Endodermal cell (in vitro differentiated cells): ENCODE results near the gene TFAP2D. TPM values are rescaled to one million over a fixed set of nuclear protein-coding genes. Genes with fewer than 3 reads are reported as not detected.

Source experiments
- DNase-seq: peaks from one replicate; pipeline ENCODE4 v3.0.0-alpha.2; 2017
- H3K27ac ChIP-seq: 2 replicates; pipeline ENCODE4 v1.5.1; 2013; ENCODE audit warnings: mild to moderate bottlenecking, low read depth, low read length, moderate library complexity
- H3K27me3 ChIP-seq: 2 replicates; pipeline ENCODE4 v1.6.1; 2013; ENCODE audit warnings: mild to moderate bottlenecking, low read length, moderate library complexity; ENCODE audit not compliant: insufficient read depth, control insufficient read depth, poor library complexity, severe bottlenecking
- H3K36me3 ChIP-seq: 2 replicates; pipeline ENCODE4 v1.7.0; 2013; ENCODE audit warnings: mild to moderate bottlenecking, low read length, moderate library complexity; ENCODE audit not compliant: control insufficient read depth, insufficient read depth
- H3K4me1 ChIP-seq: one replicate; pipeline ENCODE4 v1.7.0; 2013; ENCODE audit warnings: low read length; ENCODE audit not compliant: control insufficient read depth, insufficient read depth
- H3K4me3 ChIP-seq: 2 replicates; pipeline ENCODE4 v1.5.1; 2013; ENCODE audit warnings: mild to moderate bottlenecking, low read length, moderate library complexity
- H3K9ac ChIP-seq: 2 replicates; pipeline ENCODE4 v1.6.1; 2013; ENCODE audit warnings: mild to moderate bottlenecking, low read length, moderate library complexity; ENCODE audit not compliant: poor library complexity, severe bottlenecking; ENCODE audit errors: extremely low read depth
- H3K9me3 ChIP-seq: 2 replicates; pipeline ENCODE4 v1.6.1; 2013; ENCODE audit warnings: mild to moderate bottlenecking, low read length, moderate library complexity; ENCODE audit not compliant: control insufficient read depth
- H3K27ac Mint-ChIP-seq: 2 replicates; pipeline ENCODE4 v1.8.0; 2020; ENCODE audit warnings: mixed read lengths
- H3K27me3 Mint-ChIP-seq: 2 replicates; pipeline ENCODE4 v1.8.0; 2021; ENCODE audit warnings: mild to moderate bottlenecking, mixed read lengths; ENCODE audit not compliant: insufficient read depth
- H3K36me3 Mint-ChIP-seq: 2 replicates; pipeline ENCODE4 v1.8.0; 2020; ENCODE audit warnings: low read depth, mixed read lengths
- H3K4me1 Mint-ChIP-seq: 2 replicates; pipeline ENCODE4 v1.8.0; 2020; ENCODE audit warnings: mixed read lengths
- H3K4me3 Mint-ChIP-seq: 2 replicates; pipeline ENCODE4 v1.8.0; 2020; ENCODE audit warnings: mild to moderate bottlenecking, moderate library complexity, mixed read lengths
- H3K9me3 Mint-ChIP-seq: 2 replicates; pipeline ENCODE4 v1.8.0; 2020; ENCODE audit warnings: mild to moderate bottlenecking, mixed read lengths
- WGBS, 2 experiments: methylation state at CpG; one replicate each; pipeline versions ENCODE4 v1.1.5 to v1.1.7; 2013; ENCODE audit warnings: missing lambda C conversion rate in 2 of 2, mixed read lengths in 1 of 2; ENCODE audit not compliant: insufficient coverage in 1 of 2, insufficient read length in 1 of 2; 5-methylcytosine and 5-hydroxymethylcytosine counted together
- total RNA-seq, 2 donors: library from RNA; stranded (reverse); fragmentation: NEBNext Ultra II Directional in 1 of 2; extraction: Animal tissue kit (Norgen Biotek cat#: 25700) in 1 of 2; gene quantifications; 2 replicates in 1 of 2; 3 replicates in 1 of 2; pipeline ENCODE4 v1.2.1, GENCODE V29; 2021
- TF ChIP-seq, protein P1 (sequence below): fragments of 200-600 bp; sonication (generic); conservative IDR thresholded peaks from 2 replicates; pipeline ENCODE4 v1.5.0; 2021; ENCODE audit warnings: antibody characterized with exemption, mild to moderate bottlenecking

TFAP2D gene
- total RNA-seq, 2 donors from 2014 or later = not detected

DNA sequence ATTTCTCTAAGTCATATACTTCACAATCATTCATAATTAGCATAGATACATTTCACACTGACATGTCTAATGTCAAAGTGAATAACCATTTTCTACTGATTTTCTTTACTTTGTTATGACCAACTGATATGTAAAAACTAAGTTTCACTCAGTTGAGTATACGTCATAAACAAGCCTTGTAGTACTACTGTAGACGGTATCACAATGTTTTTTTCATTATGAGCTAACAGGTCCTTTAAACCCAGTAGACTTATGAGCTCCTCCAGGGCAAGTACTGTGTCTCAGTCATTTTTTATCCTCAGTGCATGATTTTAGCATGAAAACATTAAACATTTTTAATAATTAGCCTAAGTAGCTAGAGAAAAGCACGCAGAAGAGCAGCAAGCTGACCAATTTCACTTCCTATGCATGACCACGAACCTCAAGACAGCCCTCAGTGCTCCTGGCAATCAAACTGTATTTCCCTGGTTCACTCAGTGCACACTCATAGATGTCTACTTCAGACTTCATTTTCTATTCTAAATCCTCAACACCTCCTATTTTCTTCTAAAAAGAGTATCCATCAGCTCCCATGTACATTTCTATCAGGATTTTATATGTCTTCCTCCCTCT is 32.0 kb upstream of the TFAP2D start:
- no peaks in the 10 kb centered on the region for H3K9me3 ChIP-seq
- no peak for DNase-seq
- TF ChIP-seq, protein P1, sequence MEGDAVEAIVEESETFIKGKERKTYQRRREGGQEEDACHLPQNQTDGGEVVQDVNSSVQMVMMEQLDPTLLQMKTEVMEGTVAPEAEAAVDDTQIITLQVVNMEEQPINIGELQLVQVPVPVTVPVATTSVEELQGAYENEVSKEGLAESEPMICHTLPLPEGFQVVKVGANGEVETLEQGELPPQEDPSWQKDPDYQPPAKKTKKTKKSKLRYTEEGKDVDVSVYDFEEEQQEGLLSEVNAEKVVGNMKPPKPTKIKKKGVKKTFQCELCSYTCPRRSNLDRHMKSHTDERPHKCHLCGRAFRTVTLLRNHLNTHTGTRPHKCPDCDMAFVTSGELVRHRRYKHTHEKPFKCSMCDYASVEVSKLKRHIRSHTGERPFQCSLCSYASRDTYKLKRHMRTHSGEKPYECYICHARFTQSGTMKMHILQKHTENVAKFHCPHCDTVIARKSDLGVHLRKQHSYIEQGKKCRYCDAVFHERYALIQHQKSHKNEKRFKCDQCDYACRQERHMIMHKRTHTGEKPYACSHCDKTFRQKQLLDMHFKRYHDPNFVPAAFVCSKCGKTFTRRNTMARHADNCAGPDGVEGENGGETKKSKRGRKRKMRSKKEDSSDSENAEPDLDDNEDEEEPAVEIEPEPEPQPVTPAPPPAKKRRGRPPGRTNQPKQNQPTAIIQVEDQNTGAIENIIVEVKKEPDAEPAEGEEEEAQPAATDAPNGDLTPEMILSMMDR = no peak
- H3K9me3 Mint-ChIP-seq = no peaks in the 10 kb centered on the region
- H3K27ac ChIP-seq = no peak overlapping the region
- no peaks in the 10 kb centered on the region for H3K36me3 ChIP-seq
- no peak overlapping the region for H3K4me3 ChIP-seq
- no peaks in the 10 kb centered on the region for H3K4me1 ChIP-seq
- no peak overlapping the region for H3K4me3 Mint-ChIP-seq
- WGBS, 2 experiments = 87 to 92% methylated on average over 4 of the region's 4 CpGs
- no peak overlapping the region for H3K9ac ChIP-seq
- H3K27me3 Mint-ChIP-seq = no peaks in the 10 kb centered on the region
- no peak overlapping the region for H3K27ac Mint-ChIP-seq
- no peaks in the 10 kb centered on the region for H3K27me3 ChIP-seq
- no peaks in the 10 kb centered on the region for H3K36me3 Mint-ChIP-seq
- H3K4me1 Mint-ChIP-seq = no peaks in the 10 kb centered on the region

DNA sequence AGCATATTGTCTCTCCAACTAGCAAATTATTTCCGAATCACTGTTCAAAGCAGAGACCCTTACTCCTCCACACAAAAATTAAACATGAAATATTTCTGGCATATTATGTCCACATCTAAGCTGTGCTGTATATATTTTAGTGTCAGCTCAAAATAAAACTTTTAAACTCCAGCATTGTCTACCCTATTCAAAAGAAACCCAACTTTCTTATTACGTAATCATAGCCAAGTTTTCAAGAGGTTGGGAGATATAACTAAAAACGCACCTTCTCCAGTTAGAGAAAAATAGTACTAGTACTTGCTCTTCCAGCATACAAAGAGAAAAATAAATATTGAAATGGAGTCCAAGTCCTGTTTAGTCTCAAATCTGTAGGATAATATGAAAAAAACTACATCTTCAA is 24.1 kb upstream of the TFAP2D start:
- no peaks in the 10 kb centered on the region for H3K4me1 Mint-ChIP-seq
- no peaks in the 10 kb centered on the region for H3K9me3 Mint-ChIP-seq
- H3K4me1 ChIP-seq = no peaks in the 10 kb centered on the region
- H3K27me3 ChIP-seq = peaks cover 10% of the 10 kb centered on the region
- TF ChIP-seq, protein P1 = no peak
- 91% methylated on average over 3 of the region's 3 CpGs; no CpG with 5 or more reads in 1 of the 2 experiments for WGBS, 2 experiments
- no peaks in the 10 kb centered on the region for H3K9me3 ChIP-seq
- no peak for DNase-seq
- no peaks in the 10 kb centered on the region for H3K36me3 Mint-ChIP-seq
- H3K4me3 Mint-ChIP-seq = no peak overlapping the region
- H3K4me3 ChIP-seq = no peak overlapping the region
- no peak overlapping the region for H3K27ac Mint-ChIP-seq
- H3K36me3 ChIP-seq = no peaks in the 10 kb centered on the region
- no peak overlapping the region for H3K9ac ChIP-seq
- H3K27me3 Mint-ChIP-seq = peaks cover 6% of the 10 kb centered on the region
- no peak overlapping the region for H3K27ac ChIP-seq

DNA sequence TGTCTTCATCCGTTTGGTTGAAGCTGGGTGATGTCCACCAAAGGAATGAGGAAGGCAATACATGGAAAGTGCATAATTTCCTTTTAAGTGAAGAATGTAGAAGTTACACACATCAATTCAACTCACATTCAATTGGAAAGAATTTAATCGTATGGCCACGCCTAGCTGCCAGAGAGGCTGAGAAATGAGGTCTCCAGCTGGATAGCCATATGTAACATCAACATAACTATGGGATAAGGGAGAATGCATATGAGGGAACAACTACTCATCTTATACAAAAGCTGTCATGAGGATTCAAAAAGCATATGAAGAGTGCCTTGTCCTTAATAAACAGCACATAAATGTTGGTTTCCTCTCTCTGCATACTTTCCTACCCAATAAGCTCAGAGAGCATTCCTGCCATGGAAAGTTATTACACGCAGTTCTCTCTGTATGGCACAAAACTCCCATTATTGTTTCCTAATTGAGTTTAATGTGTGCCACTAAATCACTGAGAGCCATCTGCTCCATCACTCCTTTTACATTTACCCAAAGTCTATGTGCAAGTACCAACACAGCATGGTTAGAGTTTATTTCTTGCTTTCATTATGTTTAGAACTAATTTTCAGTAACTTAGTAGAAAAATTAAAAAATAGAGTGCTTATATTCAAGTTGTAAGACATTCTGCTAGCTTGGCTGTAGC is 21.4 kb upstream of the TFAP2D start:
- 71 to 93% methylated on average over 2 to 4 of the region's 4 CpGs for WGBS, 2 experiments
- Histone ChIP-seq H3K27ac (no peak overlapping the region), H3K36me3 (no peaks in the 10 kb centered on the region), H3K4me1 (no peaks in the 10 kb centered on the region), H3K9ac (no peak overlapping the region), H3K27me3 (peaks cover 21% of the 10 kb centered on the region), H3K4me3 (no peak overlapping the region), H3K9me3 (no peaks in the 10 kb centered on the region)
- no peak overlapping the region for H3K27ac Mint-ChIP-seq
- peaks cover 17% of the 10 kb centered on the region for H3K27me3 Mint-ChIP-seq
- no peaks in the 10 kb centered on the region for H3K9me3 Mint-ChIP-seq
- TF ChIP-seq, protein P1 = no peak
- no peaks in the 10 kb centered on the region for H3K36me3 Mint-ChIP-seq
- DNase-seq = no peak
- no peaks in the 10 kb centered on the region for H3K4me1 Mint-ChIP-seq
- no peak overlapping the region for H3K4me3 Mint-ChIP-seq
